ENCODE measurements around the gene RBM5. TPM values are rescaled to one million over a fixed set of nuclear protein-coding genes. Genes with fewer than 3 reads are reported as not detected.

Gene RBM5
- polyA plus RNA-seq, 2 of the 4 experiments (the other 2 are of a cell fraction), result 78.9 to 123 TPM

DNA sequence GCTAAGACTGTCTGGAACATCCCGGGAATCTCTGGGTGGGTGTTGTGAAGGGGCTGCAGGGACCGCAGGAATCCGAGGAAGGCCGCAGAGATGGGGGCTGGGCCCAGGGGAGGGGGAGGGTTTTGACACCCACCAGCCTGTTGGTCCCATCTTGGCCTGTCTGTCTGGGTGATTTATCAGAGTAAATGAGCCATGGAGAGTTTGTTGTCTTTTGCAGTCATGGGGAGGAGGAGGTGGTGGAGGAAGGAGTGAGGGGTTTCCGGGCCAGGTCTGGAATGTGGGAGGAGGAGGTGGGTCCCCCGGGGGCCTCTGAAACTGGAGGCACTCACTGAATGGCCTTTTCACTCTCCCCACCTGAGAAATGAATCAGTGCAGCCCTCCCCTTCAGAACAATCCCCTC, 77.9 kb downstream of the RBM5 start:
- ATAC-seq, result no peak
- H3K4me2 ChIP-seq, result peak overlapping the region; percentile 71

DNA sequence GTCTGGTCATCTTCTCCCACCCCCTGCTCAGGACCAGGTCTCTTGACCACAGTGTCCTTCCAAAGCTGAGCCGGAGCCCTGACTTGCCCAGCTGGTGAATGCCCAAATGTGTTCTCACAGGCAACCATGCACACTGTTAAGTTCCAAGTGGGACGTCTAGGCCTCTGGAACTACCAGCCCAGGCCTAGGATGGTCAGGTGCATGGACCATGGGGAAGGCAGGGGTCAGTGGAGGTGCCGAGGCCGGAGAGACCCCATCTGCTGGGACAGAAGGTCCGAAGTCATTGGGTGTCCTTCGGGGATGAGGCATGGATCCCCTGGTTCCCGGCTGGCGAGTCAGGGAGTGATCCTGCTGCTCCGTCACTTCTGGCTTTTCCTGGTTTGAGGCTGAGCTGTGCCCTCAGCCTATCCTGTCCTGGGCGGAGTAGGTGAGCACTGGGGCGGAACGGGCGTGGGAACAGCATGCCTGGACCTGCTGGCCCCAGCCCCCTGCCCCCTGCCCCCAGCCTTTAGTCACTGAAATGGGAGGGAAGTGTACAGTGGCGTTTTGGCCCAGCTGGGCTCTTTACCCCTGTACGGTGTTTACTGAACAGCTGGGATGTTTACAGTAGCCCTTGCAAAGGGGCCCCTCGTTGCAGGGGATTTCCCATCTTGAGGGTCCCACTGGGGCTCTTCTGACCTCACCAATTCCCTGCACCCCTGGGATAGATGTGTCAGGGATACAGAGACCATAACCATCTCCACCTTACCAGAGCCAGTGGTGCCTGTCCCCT, 78.5 kb downstream of the RBM5 start:
- Histone ChIP-seq H3K4me1 (peaks cover 95% of the 10 kb centered on the region), H3K27ac (peak overlapping the region; percentile 88 to 94), H3K9me3 (no peaks in the 10 kb centered on the region), H3K4me2 (peak overlapping the region; percentile 71), H3K4me3 (no peak overlapping the region)
- 41% methylated on average over 4 of the region's 16 CpGs for WGBS (ENCODE audit: missing lambda C conversion rate)
- no peak for ATAC-seq
- TF ChIP-seq, protein P1, sequence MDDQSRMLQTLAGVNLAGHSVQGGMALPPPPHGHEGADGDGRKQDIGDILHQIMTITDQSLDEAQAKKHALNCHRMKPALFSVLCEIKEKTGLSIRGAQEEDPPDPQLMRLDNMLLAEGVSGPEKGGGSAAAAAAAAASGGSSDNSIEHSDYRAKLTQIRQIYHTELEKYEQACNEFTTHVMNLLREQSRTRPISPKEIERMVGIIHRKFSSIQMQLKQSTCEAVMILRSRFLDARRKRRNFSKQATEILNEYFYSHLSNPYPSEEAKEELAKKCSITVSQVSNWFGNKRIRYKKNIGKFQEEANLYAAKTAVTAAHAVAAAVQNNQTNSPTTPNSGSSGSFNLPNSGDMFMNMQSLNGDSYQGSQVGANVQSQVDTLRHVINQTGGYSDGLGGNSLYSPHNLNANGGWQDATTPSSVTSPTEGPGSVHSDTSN (IDR thresholded peaks at IDR 0.05), result no peak
- no peak for TF ChIP-seq HDAC2 (IDR thresholded peaks at IDR 0.05)
- no peak for TF ChIP-seq MAFK (IDR thresholded peaks at IDR 0.05; ENCODE audit: partially characterized antibody)
- TF ChIP-seq, protein P2, sequence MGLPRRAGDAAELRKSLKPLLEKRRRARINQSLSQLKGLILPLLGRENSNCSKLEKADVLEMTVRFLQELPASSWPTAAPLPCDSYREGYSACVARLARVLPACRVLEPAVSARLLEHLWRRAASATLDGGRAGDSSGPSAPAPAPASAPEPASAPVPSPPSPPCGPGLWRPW (IDR thresholded peaks at IDR 0.05), result no peak
- TF ChIP-seq, protein P3, sequence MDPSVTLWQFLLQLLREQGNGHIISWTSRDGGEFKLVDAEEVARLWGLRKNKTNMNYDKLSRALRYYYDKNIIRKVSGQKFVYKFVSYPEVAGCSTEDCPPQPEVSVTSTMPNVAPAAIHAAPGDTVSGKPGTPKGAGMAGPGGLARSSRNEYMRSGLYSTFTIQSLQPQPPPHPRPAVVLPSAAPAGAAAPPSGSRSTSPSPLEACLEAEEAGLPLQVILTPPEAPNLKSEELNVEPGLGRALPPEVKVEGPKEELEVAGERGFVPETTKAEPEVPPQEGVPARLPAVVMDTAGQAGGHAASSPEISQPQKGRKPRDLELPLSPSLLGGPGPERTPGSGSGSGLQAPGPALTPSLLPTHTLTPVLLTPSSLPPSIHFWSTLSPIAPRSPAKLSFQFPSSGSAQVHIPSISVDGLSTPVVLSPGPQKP (IDR thresholded peaks at IDR 0.05; ENCODE audit: low read depth, low read length), result no peak
- TF ChIP-seq SREBF2 (IDR thresholded peaks at IDR 0.05), result no peak
- TF ChIP-seq, protein P4, sequence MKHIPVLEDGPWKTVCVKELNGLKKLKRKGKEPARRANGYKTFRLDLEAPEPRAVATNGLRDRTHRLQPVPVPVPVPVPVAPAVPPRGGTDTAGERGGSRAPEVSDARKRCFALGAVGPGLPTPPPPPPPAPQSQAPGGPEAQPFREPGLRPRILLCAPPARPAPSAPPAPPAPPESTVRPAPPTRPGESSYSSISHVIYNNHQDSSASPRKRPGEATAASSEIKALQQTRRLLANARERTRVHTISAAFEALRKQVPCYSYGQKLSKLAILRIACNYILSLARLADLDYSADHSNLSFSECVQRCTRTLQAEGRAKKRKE (CRISPR knock-in tag; IDR thresholded peaks at IDR 0.05; ENCODE audit: low read depth), result no peak
- TF ChIP-seq RCOR1 (IDR thresholded peaks at IDR 0.05; ENCODE audit: low read depth, low read length), result no peak
- no peak for TF ChIP-seq ZSCAN20 (CRISPR knock-in tag; IDR thresholded peaks at IDR 0.05)
- no peak for TF ChIP-seq BHLHE40 (IDR thresholded peaks at IDR 0.05; ENCODE audit: low read depth, low read length)
- TF ChIP-seq NR3C1 (IDR thresholded peaks at IDR 0.05), result no peak
- TF ChIP-seq, protein P5, sequence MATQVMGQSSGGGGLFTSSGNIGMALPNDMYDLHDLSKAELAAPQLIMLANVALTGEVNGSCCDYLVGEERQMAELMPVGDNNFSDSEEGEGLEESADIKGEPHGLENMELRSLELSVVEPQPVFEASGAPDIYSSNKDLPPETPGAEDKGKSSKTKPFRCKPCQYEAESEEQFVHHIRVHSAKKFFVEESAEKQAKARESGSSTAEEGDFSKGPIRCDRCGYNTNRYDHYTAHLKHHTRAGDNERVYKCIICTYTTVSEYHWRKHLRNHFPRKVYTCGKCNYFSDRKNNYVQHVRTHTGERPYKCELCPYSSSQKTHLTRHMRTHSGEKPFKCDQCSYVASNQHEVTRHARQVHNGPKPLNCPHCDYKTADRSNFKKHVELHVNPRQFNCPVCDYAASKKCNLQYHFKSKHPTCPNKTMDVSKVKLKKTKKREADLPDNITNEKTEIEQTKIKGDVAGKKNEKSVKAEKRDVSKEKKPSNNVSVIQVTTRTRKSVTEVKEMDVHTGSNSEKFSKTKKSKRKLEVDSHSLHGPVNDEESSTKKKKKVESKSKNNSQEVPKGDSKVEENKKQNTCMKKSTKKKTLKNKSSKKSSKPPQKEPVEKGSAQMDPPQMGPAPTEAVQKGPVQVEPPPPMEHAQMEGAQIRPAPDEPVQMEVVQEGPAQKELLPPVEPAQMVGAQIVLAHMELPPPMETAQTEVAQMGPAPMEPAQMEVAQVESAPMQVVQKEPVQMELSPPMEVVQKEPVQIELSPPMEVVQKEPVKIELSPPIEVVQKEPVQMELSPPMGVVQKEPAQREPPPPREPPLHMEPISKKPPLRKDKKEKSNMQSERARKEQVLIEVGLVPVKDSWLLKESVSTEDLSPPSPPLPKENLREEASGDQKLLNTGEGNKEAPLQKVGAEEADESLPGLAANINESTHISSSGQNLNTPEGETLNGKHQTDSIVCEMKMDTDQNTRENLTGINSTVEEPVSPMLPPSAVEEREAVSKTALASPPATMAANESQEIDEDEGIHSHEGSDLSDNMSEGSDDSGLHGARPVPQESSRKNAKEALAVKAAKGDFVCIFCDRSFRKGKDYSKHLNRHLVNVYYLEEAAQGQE (IDR thresholded peaks at IDR 0.05), result no peak
- TF ChIP-seq, protein P6, sequence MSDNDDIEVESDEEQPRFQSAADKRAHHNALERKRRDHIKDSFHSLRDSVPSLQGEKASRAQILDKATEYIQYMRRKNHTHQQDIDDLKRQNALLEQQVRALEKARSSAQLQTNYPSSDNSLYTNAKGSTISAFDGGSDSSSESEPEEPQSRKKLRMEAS (IDR thresholded peaks at IDR 0.05), result no peak
- TF ChIP-seq, protein P7, sequence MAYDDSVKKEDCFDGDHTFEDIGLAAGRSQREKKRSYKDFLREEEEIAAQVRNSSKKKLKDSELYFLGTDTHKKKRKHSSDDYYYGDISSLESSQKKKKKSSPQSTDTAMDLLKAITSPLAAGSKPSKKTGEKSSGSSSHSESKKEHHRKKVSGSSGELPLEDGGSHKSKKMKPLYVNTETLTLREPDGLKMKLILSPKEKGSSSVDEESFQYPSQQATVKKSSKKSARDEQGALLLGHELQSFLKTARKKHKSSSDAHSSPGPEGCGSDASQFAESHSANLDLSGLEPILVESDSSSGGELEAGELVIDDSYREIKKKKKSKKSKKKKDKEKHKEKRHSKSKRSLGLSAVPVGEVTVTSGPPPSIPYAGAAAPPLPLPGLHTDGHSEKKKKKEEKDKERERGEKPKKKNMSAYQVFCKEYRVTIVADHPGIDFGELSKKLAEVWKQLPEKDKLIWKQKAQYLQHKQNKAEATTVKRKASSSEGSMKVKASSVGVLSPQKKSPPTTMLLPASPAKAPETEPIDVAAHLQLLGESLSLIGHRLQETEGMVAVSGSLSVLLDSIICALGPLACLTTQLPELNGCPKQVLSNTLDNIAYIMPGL (CRISPR knock-in tag; IDR thresholded peaks at IDR 0.05; ENCODE audit: borderline replicate concordance), result no peak
- TF ChIP-seq, protein P8, sequence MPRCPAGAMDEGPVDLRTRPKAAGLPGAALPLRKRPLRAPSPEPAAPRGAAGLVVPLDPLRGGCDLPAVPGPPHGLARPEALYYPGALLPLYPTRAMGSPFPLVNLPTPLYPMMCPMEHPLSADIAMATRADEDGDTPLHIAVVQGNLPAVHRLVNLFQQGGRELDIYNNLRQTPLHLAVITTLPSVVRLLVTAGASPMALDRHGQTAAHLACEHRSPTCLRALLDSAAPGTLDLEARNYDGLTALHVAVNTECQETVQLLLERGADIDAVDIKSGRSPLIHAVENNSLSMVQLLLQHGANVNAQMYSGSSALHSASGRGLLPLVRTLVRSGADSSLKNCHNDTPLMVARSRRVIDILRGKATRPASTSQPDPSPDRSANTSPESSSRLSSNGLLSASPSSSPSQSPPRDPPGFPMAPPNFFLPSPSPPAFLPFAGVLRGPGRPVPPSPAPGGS (IDR thresholded peaks at IDR 0.05), result no peak
- no peak for TF ChIP-seq NPAS2 (CRISPR knock-in tag; IDR thresholded peaks at IDR 0.05; ENCODE audit: borderline replicate concordance)
- no peak for TF ChIP-seq ZFP36 (IDR thresholded peaks at IDR 0.05; ENCODE audit: borderline replicate concordance, partially characterized antibody)
- TF ChIP-seq GATA3 (IDR thresholded peaks at IDR 0.05; ENCODE audit: borderline replicate concordance), result no peak
- ChIA-PET CTCF (interaction anchor here (0.6 kb wide), 1 partner anchor 17 kb away, joined by 3 read pairs; no protein-coding TSS in a partner anchor), POLR2A (no interaction called here)
- no peak for FAIRE-seq
- DNase-seq (ENCODE audit: low read depth in 1 of 2, low spot score in 1 of 2), result no peak

More for the DNA sequence above, 77.9 kb downstream of the RBM5 start:
- H3K27ac ChIP-seq, result peak overlapping the region; percentile 88 to 94
- WGBS (ENCODE audit: missing lambda C conversion rate), result 50% methylated on average over 6 of the region's 6 CpGs
- peaks cover 95% of the 10 kb centered on the region for H3K4me1 ChIP-seq
- ChIA-PET CTCF (interaction anchor here (0.6 kb wide), 1 partner anchor 16 kb away, joined by 3 read pairs; no protein-coding TSS in a partner anchor), POLR2A (no interaction called here)
- DNase-seq (ENCODE audit: low read depth in 1 of 2, low spot score in 1 of 2) (no peak), FAIRE-seq (no peak)
- TF ChIP-seq FOSB (CRISPR knock-in tag; IDR thresholded peaks at IDR 0.05) (no peak), RAD21 (conservative IDR thresholded peaks at IDR 0.05 in 1 of 2, IDR thresholded peaks at IDR 0.05 in 1 of 2) (no peak), GATA3 (IDR thresholded peaks at IDR 0.05; ENCODE audit: borderline replicate concordance) (no peak), CHD2 (IDR thresholded peaks at IDR 0.05; ENCODE audit: low read length, partially characterized antibody) (no peak)
- H3K4me3 ChIP-seq, result no peak overlapping the region
- no peaks in the 10 kb centered on the region for H3K9me3 ChIP-seq
